ENCODE results near the gene GPBAR1.

The GPBAR1 gene

DNA sequence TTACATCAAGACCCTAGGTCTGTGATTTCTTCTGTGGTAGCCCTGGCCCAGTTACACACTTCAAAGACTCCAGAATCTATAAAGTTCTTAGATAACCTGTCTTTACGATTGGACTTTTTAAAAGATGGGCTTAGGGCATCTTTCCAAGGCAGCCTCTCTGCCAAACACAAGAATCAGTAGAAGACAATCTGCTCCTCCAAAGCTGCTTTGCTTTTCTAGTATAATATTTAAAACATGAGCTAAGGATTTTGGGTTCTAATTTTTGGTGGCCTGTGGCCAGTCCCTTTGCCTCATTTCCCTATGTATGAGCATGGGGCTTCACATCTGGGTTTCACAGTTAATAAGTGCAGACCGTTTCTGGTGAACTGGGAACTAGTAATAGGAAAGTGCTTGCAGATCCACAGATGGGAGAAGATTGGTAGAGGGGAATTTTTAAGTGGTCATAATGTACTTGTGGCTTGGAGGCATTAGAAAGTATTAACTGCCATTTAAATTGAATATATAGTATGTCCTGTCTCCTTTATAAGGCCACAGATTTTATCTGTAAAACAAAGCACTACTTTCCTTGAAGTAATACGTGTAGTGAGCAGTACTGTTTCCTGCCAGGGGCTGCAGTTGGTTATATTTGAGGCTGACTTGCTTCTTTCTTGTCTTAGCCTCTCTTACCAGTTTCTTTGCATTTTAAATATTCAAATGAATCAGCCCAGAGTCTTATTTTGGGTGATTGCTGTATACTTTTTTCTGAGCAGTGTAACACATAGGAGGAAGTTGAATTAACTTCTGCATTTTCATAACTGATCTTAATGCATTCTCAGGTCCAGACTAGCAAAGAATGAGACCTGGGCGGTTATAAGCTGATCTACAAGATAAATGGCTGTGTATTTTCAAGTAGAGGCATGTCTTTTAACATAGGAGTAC is 42.3 kb upstream of the GPBAR1 start:
- peak; percentile 68 for DNase-seq (ENCODE audit: low read depth)

DNA sequence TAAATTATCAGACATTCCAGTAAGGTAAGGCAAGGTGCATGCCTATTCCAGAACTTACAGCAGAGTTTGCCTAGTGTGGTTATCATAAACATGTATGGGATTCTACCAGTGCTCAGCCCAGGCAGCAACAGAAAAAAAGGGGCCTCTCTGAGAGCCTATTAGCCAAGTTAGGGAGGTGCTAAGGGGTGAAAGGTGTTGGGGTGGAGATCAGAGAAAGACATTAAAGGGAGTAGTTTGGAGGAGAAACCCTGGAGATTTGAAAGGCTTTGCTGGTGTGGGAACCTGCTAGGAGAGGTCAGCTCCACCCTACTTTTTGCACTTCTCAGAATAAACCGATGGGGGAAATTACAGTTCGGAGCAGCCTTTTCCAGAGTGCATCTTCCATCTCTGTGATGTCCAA is 40.9 kb upstream of the GPBAR1 start:
- DNase-seq (ENCODE audit: low read depth): no peak
- TF ChIP-seq, protein P1, sequence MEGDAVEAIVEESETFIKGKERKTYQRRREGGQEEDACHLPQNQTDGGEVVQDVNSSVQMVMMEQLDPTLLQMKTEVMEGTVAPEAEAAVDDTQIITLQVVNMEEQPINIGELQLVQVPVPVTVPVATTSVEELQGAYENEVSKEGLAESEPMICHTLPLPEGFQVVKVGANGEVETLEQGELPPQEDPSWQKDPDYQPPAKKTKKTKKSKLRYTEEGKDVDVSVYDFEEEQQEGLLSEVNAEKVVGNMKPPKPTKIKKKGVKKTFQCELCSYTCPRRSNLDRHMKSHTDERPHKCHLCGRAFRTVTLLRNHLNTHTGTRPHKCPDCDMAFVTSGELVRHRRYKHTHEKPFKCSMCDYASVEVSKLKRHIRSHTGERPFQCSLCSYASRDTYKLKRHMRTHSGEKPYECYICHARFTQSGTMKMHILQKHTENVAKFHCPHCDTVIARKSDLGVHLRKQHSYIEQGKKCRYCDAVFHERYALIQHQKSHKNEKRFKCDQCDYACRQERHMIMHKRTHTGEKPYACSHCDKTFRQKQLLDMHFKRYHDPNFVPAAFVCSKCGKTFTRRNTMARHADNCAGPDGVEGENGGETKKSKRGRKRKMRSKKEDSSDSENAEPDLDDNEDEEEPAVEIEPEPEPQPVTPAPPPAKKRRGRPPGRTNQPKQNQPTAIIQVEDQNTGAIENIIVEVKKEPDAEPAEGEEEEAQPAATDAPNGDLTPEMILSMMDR (IDR thresholded peaks at IDR 0.05; ENCODE audit: insufficient read depth, low read depth, low read length, missing control alignments): no peak
- H3K4me3 ChIP-seq (ENCODE audit: low read depth, low read length): peak overlapping the region; percentile 74

More for the DNA sequence above, 42.3 kb upstream of the GPBAR1 start:
- TF ChIP-seq, protein P1 (IDR thresholded peaks at IDR 0.05; ENCODE audit: insufficient read depth, low read depth, low read length, missing control alignments): no peak
- peak overlapping the region; percentile 74 for H3K4me3 ChIP-seq (ENCODE audit: low read depth, low read length)

DNA sequence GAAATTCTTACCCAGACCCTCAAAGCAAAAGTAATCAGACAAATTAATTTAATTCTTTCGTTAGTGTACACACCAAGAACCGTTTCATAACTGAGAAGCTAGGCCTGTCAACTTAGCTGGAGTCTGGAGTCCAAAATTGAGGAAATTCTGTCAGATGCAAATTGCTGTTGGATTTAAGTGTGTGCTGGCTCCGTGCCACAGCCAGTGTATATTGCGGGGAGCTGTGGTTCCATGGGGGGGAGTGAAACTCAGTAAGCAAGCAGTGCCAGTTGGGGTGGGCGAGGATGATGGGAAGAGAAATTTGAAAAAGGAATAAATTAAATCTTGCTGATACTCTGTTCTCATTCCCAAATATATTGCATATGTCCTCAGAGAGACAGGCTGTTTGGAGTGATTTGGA is 39.8 kb upstream of the GPBAR1 start:
- no peak overlapping the region for H3K4me3 ChIP-seq (ENCODE audit: low read depth, low read length)
- TF ChIP-seq, protein P1 (IDR thresholded peaks at IDR 0.05; ENCODE audit: insufficient read depth, low read depth, low read length, missing control alignments): no peak
- no peak for DNase-seq (ENCODE audit: low read depth)

DNA sequence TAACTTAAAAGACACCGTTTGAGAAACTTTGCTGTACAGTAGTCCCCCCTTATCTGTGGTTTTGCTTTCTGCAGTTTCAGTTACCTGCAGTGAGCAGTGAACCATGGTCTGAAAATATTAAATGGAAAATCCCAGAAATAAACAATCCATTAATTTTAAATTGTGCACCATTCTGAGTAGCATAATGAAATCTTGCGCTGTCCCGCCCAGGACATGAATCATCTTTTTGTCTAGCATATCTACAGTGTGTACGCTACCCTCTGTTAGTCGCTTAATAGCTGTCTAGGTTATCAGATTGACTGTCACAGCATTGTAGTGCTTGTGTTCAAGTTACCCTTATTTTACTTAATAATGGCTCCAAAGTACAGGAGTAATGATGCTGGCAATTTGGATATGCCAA is 37.8 kb upstream of the GPBAR1 start:
- TF ChIP-seq, protein P1 (IDR thresholded peaks at IDR 0.05; ENCODE audit: insufficient read depth, low read depth, low read length, missing control alignments): no peak
- no peak overlapping the region for H3K4me3 ChIP-seq (ENCODE audit: low read depth, low read length)
- no peak for DNase-seq (ENCODE audit: low read depth)

DNA sequence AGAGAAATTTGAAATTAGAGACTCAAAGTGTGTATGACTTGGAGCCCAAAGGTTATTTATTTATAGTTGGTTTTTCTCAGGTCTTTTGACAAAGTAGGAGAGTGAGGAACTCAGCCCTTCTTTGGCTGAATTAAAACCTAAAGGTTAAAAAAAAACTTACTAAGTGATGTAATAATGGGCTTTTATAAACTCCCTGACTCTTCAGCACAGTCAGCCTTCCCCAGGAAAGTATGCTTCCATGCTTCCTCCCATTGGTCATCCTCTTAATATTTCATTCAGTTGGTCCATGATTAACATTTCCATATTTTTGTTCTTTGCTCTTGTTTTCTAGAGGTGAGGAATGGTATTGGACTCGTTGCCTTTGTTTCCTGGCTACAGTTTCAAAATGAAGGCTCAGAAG is 36.6 kb upstream of the GPBAR1 start:
- TF ChIP-seq, protein P1 (IDR thresholded peaks at IDR 0.05; ENCODE audit: insufficient read depth, low read depth, low read length, missing control alignments): no peak
- no peak overlapping the region for H3K4me3 ChIP-seq (ENCODE audit: low read depth, low read length)
- no peak for DNase-seq (ENCODE audit: low read depth)

DNA sequence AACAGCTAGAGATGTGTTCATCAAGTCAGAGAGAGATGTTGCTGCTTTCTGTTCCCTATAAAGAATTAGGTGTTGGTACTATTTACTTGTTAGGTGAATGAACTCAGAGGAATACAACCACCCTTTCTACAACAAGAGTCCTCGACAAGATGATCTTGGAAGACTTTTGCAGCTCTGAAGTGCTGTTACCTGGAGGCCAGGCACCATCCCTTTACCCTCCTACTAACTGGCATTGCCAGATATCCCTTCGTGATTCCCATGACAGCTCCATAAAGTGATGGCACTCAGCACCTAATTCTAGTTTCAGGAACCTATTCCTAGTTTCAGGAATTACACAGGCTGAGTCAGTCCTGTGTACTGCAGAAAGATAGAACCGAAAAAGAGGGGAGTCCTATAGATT is 33.9 kb upstream of the GPBAR1 start:
- TF ChIP-seq, protein P1 (IDR thresholded peaks at IDR 0.05; ENCODE audit: insufficient read depth, low read depth, low read length, missing control alignments): no peak
- no peak for DNase-seq (ENCODE audit: low read depth)
- H3K4me3 ChIP-seq (ENCODE audit: low read depth, low read length): no peak overlapping the region

Measured in GM12865 (cell line).